ENCODE measurements around the gene TRIO. TPM values are rescaled to one million over a fixed set of nuclear protein-coding genes. Genes with fewer than 3 reads are reported as not detected.
A peak's percentile ranks its signal among the peaks of the same experiment; 100 is the strongest.
"Not testable (repeated sequence)": the region's sequence is repeated elsewhere in the genome, so short reads cannot be mapped to it uniquely, and the experiment has no call there.

Gene TRIO
- polyA plus RNA-seq, 4 donors: 103 to 182 (median 111) TPM

GRCh38 chr5:14551211-14551610, 408.1 kb downstream of the TRIO start:
- DNase-seq (ENCODE audit: low read depth in 4 of 4, low spot score in 3 of 4): no peak

GRCh38 chr5:14552017-14552416, 408.9 kb downstream of the TRIO start:
- DNase-seq (ENCODE audit: low read depth in 4 of 4, low spot score in 3 of 4): no peak

- not testable (repeated sequence) for DNase-seq (ENCODE audit: low read depth in 4 of 4, low spot score in 3 of 4)
Measured at GRCh38 chr5:14554288-14554687, 411.1 kb downstream of the TRIO start.

DNA sequence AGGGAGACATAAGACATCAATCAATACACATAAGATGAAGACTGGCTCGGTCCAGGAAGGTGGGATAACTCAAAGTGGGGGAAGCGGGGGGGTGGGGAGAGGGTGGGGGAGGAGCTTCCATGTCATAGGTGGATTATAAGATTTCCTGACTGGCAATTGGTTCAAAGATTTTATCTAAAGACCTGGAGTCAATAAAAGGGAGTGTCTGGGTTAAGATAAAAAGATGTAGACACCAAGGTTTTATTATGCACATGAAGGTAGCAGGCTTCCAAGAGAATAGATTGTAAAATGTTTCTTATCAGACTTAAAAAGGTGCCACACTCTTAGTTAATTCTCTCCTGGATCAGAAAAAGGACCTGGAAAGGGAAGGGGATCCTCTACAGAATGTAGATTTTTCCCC, 412.9 kb downstream of the TRIO start:
- no peak for DNase-seq (ENCODE audit: low read depth in 4 of 4, low spot score in 3 of 4)

DNA sequence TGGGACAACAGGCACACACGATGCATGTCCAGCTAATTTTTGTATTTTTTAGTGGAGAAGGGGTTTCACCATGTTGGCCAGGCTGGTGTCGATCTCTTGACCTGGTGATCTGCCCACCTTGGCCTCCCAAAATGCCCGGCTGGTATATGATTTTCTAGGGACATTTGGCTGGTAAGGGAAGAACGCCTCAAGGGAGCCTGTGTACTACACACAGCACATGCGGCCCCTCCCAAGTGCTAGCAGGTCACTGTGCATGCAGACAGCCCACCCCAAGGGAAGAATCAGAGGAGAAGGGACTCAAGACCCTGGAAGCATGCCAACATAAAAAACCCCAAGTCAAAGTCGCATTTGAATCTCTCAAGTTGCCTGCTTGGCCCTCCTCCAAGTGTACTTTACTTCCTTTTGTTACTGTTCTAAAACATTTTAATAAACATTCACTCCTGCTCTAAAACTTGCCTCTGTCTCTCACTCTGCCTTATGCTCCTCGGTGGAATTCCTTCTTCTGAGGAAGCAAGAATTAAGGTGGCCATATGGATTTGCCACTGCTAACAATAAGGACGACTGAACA, 414.1 kb downstream of the TRIO start:
- DNase-seq (ENCODE audit: low read depth in 4 of 4, low spot score in 3 of 4): peak in 1 of 4 donors; percentile 14

DNA sequence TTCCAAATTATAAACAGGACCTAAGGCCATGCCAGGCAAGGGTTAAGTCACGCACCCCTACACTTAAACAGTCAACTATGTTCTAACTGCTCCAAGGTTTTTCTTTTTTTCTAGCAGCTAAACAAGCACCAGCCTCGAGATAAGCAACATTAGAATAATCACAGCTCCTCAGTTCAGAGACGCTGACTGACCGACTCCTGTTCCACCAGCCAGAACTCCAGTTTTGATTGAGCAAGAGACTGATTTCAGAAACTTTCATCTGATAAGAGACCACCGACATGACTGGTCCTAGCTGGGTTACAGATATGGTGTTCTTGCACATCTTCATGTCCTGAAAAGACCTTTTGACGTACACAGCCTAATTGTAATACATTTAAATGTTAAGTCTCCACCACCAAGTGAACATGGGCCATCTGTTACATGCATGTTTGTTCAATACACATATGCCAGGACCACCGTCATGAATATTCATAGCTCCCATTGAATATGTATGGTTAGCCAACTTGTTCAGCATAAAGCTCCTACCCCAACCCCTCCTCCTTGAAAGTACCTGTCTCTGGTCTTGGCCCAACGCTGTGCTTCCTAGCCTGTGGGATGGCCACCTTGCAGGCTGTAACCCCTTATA, 414.8 kb downstream of the TRIO start:
- DNase-seq (ENCODE audit: low read depth in 4 of 4, low spot score in 3 of 4): no peak

Other genes with a start within 250 kb of the TRIO start
- 1 to 10 TPM in 3 of 4 donors, under 1 TPM in 1; 0.40 to 3.1 (median 2.6) TPM for gene DNAH5, start 198.7 kb upstream of the TRIO start, polyA plus RNA-seq (ENCODE audit: insufficient read length in 4 of 4)

Measured in left renal pelvis (tissue), 4 donors.